HCT116 (cell line): Measurements from ENCODE around the gene PAX5.

Source experiments
- EGR1 ChIP-seq: IDR thresholded peaks from 2 replicates; pipeline ENCODE4 v1.6.1; 2012; ENCODE audit warnings: low read depth
- EZH2 ChIP-seq: fragments of 200-600 bp; sonication (generic); IDR thresholded peaks from 2 replicates; pipeline ENCODE4 v1.6.1; 2017; ENCODE audit warnings: antibody characterized with exemption, mixed run types
- EZH2phosphoT487 ChIP-seq: fragments of 200-600 bp; IDR thresholded peaks from 2 replicates; pipeline ENCODE4 v1.6.1; 2018; ENCODE audit warnings: antibody characterized with exemption, borderline replicate concordance
- POLR2A ChIP-seq: IDR thresholded peaks from 2 replicates; pipeline ENCODE4 v1.7.0; 2011; ENCODE audit warnings: borderline replicate concordance; ENCODE audit not compliant: insufficient read depth, insufficient read length; ENCODE audit errors: extremely low read depth
- YY1 ChIP-seq: IDR thresholded peaks from 2 replicates; pipeline ENCODE4 v1.6.1; 2011; ENCODE audit warnings: low read length, low read depth, moderate library complexity, mild to moderate bottlenecking; ENCODE audit not compliant: insufficient replicate concordance; ENCODE audit errors: extremely low read depth
- TF ChIP-seq, protein P1 (sequence below), 3 experiments: fragments of 200-600 bp in 1 of 3; sonication (generic) in 1 of 3; IDR thresholded peaks in 2 of 3; conservative IDR thresholded peaks in 1 of 3; 2 replicates each; pipeline ENCODE4 v1.5.1; 2012 to 2017; ENCODE audit warnings: low read depth in 2 of 3, low read length in 2 of 3, antibody characterized with exemption in 1 of 3, borderline replicate concordance in 1 of 3, control low read depth in 1 of 3, mild to moderate bottlenecking in 1 of 3, mixed read lengths in 1 of 3, mixed run types in 1 of 3, moderate library complexity in 1 of 3; ENCODE audit not compliant: insufficient read depth in 1 of 3

- TF ChIP-seq, protein P1, sequence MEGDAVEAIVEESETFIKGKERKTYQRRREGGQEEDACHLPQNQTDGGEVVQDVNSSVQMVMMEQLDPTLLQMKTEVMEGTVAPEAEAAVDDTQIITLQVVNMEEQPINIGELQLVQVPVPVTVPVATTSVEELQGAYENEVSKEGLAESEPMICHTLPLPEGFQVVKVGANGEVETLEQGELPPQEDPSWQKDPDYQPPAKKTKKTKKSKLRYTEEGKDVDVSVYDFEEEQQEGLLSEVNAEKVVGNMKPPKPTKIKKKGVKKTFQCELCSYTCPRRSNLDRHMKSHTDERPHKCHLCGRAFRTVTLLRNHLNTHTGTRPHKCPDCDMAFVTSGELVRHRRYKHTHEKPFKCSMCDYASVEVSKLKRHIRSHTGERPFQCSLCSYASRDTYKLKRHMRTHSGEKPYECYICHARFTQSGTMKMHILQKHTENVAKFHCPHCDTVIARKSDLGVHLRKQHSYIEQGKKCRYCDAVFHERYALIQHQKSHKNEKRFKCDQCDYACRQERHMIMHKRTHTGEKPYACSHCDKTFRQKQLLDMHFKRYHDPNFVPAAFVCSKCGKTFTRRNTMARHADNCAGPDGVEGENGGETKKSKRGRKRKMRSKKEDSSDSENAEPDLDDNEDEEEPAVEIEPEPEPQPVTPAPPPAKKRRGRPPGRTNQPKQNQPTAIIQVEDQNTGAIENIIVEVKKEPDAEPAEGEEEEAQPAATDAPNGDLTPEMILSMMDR (IDR thresholded peaks at IDR 0.05 in 2 of 3, conservative IDR thresholded peaks at IDR 0.05 in 1 of 3; ENCODE audit: borderline replicate concordance in 1 of 3, insufficient read depth in 1 of 3, low read depth in 2 of 3, low read length in 2 of 3), result no peak
- TF ChIP-seq EZH2phosphoT487, result no peak
- TF ChIP-seq EZH2, result no peak
- TF ChIP-seq EGR1, result no peak
- TF ChIP-seq POLR2A, result no peak
- TF ChIP-seq YY1, result no peak
These were observed 110.9 kb downstream of the PAX5 start for GRCh38 chr9:36923025-36923625.
